Neutrophil (primary cell): ENCODE data around the gene YWHAE.

Experiments
- H3K27ac ChIP-seq: fragments of 200-600 bp; sonication (generic); 2 replicates; pipeline ENCODE4 v1.5.1; 2016; ENCODE audit warnings: mild to moderate bottlenecking, moderate library complexity
- H3K27me3 ChIP-seq: fragments of 200-600 bp; sonication (generic); 2 replicates; pipeline ENCODE4 v1.6.0; 2016; ENCODE audit warnings: mild to moderate bottlenecking
- H3K36me3 ChIP-seq: fragments of 200-600 bp; sonication (generic); 2 replicates; pipeline ENCODE4 v1.5.1; 2017
- H3K4me1 ChIP-seq, 2 experiments: fragments of 200-600 bp in 1 of 2; sonication (generic) in 1 of 2; 1 replicate in 1 of 2; 2 replicates in 1 of 2; pipeline versions ENCODE4 v1.5.1 to v1.6.1; 2013 to 2016; ENCODE audit warnings: low read depth in 1 of 2, low read length in 1 of 2, mild to moderate bottlenecking in 1 of 2, moderate library complexity in 1 of 2; ENCODE audit not compliant: control insufficient read depth in 1 of 2, insufficient read depth in 1 of 2
- H3K4me3 ChIP-seq, 2 experiments: fragments of 200-600 bp in 1 of 2; sonication (generic) in 1 of 2; 1 replicate in 1 of 2; 2 replicates in 1 of 2; pipeline ENCODE4 v1.5.1; 2013 to 2016; ENCODE audit warnings: low read depth in 1 of 2, low read length in 1 of 2, mild to moderate bottlenecking in 1 of 2, moderate library complexity in 1 of 2
- H3K9me3 ChIP-seq: fragments of 200-600 bp; sonication (generic); 2 replicates; pipeline ENCODE4 v1.5.1; 2016
- TF ChIP-seq, protein P1 (sequence below): fragments of 200-600 bp; sonication (generic); IDR thresholded peaks from 2 replicates; pipeline ENCODE4 v1.5.1; 2016; ENCODE audit warnings: antibody characterized with exemption

The YWHAE gene

DNA sequence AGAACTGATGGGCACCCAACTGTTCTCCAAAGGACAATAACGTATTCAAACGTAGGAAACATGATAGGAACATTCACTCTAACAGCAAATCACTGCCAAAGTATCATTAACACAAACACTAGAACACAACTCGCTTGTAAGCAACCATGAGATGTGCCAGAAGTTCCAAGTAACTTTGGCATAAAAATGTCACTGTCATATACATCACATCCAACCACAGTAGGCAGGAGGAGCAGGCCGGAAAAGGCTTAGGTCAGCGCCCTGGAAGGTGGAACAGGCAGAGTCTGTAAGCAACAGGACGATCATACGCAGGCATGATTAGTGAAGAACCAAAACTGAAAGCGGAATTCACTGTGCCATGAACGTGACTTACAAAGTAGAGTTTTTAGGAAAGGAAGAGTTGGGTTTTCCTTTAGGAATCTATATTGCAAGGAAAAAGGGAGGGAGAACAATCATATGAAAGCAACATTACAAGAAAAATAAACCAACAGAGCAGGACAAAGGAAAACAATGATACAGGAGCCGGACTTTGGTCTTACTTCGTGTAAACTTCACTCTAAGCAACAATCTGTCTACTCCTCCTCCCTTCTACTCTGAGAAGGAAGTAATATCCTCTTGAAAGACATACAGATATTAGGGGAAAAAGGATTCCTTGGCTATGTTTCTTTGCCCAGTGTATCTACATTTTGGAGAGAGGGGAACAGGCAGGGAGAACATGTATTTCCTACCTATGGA lies 52.3 kb downstream of the YWHAE start:
- H3K4me3 ChIP-seq, result no peak overlapping the region
- H3K36me3 ChIP-seq, result peaks cover 83% of the 10 kb centered on the region
- TF ChIP-seq, protein P1, sequence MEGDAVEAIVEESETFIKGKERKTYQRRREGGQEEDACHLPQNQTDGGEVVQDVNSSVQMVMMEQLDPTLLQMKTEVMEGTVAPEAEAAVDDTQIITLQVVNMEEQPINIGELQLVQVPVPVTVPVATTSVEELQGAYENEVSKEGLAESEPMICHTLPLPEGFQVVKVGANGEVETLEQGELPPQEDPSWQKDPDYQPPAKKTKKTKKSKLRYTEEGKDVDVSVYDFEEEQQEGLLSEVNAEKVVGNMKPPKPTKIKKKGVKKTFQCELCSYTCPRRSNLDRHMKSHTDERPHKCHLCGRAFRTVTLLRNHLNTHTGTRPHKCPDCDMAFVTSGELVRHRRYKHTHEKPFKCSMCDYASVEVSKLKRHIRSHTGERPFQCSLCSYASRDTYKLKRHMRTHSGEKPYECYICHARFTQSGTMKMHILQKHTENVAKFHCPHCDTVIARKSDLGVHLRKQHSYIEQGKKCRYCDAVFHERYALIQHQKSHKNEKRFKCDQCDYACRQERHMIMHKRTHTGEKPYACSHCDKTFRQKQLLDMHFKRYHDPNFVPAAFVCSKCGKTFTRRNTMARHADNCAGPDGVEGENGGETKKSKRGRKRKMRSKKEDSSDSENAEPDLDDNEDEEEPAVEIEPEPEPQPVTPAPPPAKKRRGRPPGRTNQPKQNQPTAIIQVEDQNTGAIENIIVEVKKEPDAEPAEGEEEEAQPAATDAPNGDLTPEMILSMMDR, result no peak
- no peaks in the 10 kb centered on the region for H3K9me3 ChIP-seq
- H3K27me3 ChIP-seq, result no peaks in the 10 kb centered on the region
- no peaks in the 10 kb centered on the region for H3K4me1 ChIP-seq
- H3K27ac ChIP-seq, result peak overlapping the region; percentile 2

DNA sequence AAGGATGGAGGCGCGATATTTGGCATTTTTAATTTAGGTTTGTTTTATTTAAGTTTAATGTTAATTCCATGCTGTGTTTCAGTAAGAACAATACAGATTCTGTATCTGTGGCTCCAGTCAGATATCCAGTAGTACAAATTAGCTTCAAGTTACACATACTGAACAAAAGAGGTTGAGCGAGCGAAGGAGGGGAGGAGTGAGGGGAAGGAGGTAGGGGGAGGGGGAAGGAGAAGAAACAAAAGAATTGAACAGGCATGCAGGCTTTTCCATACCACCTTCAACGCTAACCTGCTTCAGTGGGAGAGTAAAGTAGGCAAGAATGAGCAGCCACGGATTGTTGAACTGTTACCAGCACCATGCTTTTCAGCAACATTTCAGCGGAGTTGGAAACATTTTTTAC lies 55.5 kb downstream of the YWHAE start:
- Histone ChIP-seq H3K27ac (no peak overlapping the region), H3K9me3 (no peaks in the 10 kb centered on the region), H3K4me3 (no peak overlapping the region), H3K27me3 (no peaks in the 10 kb centered on the region), H3K4me1 (no peaks in the 10 kb centered on the region), H3K36me3 (peaks cover 51% of the 10 kb centered on the region)
- TF ChIP-seq, protein P1, result no peak

DNA sequence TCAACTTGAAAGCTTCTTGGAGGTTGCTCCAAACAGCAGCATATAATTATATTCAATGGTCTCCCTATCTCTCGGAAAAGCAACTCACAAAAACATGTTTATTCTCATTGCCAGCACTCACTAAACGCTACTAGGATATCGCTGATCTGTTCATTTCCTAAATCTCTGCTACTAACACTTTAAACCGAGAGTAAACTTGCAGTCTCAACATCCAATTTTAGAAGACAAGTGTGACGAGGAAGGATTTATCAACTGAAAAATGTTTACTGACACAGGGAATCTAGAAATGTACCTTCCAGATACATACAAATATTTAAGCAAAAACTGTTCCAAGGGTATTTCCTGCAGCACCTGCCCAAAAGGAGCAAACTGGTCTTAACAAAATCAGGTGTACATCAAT lies 56.5 kb downstream of the YWHAE start:
- Histone ChIP-seq H3K27me3 (no peaks in the 10 kb centered on the region), H3K36me3 (peaks cover 42% of the 10 kb centered on the region)
- TF ChIP-seq, protein P1, result no peak

DNA sequence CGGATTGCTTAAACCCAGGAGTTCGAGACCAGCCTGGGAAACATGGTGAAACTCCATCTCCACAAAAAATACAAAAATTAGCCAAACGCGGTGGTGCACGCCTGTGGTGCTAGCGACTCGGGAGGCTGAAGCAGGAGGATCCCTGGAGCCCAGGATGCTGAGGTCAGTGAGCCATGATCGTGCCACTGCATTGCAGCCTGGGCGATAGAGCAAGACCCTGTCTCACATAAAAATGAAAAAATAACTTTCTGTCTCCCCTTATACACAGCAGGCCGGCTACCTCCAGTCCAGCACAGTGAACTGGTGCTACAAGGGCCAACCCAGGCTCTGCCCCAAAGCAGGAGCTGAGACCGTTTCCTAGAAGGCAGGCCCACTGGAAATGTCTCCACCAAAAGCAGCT lies 59.7 kb downstream of the YWHAE start:
- Histone ChIP-seq H3K9me3 (no peaks in the 10 kb centered on the region), H3K27me3 (no peaks in the 10 kb centered on the region), H3K4me1 (no peaks in the 10 kb centered on the region), H3K36me3 (peaks cover 23% of the 10 kb centered on the region), H3K27ac (no peak overlapping the region), H3K4me3 (no peak overlapping the region)
- TF ChIP-seq, protein P1, result no peak

More for the DNA sequence above, 56.5 kb downstream of the YWHAE start:
- Histone ChIP-seq H3K9me3 (no peaks in the 10 kb centered on the region), H3K4me1 (no peaks in the 10 kb centered on the region), H3K27ac (no peak overlapping the region), H3K4me3 (no peak overlapping the region)

GRCh38 chr17:1331708-1332107 lies 68.3 kb downstream of the YWHAE start:
- Histone ChIP-seq H3K36me3 (no peaks in the 10 kb centered on the region), H3K27ac (no peak overlapping the region), H3K4me3 (no peak overlapping the region), H3K27me3 (peaks cover 46% of the 10 kb centered on the region), H3K9me3 (no peaks in the 10 kb centered on the region), H3K4me1 (no peaks in the 10 kb centered on the region)
- TF ChIP-seq, protein P1, result no peak
